Erythroblast (primary cell): ENCODE data around the gene RSAD2.

ENCODE experiments used
- DNase-seq, 2 experiments: peaks; one replicate each; lab custom pipeline; 2025; lab: John Stamatoyannopoulos, UW
- GATA1 ChIP-seq: IDR thresholded peaks from 2 replicates; pipeline ENCODE4 v1.6.1; 2011; ENCODE audit warnings: low read depth, mild to moderate bottlenecking, control low read depth, low read length, moderate library complexity
- POLR2A ChIP-seq: IDR thresholded peaks from 2 replicates; pipeline ENCODE4 v1.6.1; 2011; ENCODE audit warnings: mild to moderate bottlenecking, low read length

The RSAD2 gene

DNA sequence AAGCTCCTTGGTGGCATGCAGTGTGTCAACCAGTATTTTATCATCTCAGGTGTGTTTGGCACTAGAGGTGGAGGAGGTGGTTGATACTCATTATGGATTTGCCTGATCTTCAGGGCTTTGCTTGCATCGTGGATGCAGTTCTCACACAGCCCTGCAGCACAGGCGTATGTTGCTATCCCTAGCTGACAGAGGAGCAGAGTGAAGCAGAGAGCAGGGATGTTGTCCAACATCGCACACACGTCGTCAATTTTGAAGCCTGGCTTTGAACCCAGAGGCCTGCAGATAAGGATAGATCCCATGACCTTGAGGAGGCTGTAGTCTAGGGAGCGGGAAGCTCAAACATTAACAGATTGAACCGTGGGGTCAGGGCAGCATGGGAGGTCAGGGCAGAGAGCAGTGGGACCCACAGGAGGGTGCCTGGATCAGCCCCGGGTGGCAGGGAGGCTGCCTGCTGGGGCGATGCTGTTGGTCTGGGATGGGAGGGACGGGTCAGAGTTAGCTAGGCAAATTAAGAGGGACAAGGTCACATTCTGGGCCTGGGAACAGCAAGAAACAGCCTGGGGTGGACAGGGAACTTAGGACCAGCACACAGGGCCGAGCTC, 43.8 kb downstream of the RSAD2 start:
- DNase-seq: no peak
- no peak for TF ChIP-seq GATA1
- TF ChIP-seq POLR2A: no peak

DNA sequence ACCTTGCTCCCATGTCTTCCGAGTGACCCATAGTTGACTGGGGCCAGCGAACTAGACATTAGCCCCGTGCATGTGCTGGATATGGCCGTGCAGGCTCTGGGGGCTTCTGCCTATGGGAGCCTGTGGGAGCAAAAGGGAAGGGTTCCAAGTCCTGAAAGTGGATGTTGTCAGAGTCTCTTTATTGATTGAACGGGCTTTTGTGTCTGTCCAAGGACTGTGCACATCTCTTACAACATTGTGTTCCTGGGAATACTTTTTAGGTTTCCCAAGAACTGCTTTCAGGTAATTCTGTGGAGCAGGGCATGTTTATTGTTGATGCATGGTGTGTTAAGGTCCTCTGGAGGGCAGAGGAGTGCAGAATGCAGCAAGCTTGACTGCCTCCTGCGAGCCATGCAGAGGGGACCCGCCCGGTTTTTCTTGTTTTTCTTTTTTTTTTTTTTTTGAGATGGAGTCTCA, 44.7 kb downstream of the RSAD2 start:
- no peak for TF ChIP-seq GATA1
- TF ChIP-seq POLR2A: no peak
- DNase-seq: peak in 1 of 2 experiments; percentile 20

DNA sequence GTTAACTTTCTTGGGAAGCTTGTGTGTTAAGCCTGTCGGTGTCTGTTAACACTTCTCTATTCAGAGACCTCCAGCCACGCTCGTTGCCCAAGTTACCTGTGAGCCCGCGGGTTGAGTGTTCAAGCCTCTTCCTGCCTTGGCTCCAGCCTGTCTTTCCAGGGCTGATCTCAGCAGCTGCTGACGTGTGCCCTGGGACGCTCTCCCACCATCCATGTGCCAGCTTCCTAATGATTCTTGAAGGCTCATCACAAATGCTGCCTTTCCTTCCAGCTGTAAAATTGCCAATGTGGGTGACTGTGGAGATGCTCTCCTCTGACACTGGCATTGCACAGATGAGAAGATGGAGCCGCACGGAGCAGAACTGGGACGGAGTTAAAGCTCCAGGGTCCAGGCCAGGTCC, 45.7 kb downstream of the RSAD2 start:
- no peak for DNase-seq
- TF ChIP-seq POLR2A: no peak
- TF ChIP-seq GATA1: no peak

DNA sequence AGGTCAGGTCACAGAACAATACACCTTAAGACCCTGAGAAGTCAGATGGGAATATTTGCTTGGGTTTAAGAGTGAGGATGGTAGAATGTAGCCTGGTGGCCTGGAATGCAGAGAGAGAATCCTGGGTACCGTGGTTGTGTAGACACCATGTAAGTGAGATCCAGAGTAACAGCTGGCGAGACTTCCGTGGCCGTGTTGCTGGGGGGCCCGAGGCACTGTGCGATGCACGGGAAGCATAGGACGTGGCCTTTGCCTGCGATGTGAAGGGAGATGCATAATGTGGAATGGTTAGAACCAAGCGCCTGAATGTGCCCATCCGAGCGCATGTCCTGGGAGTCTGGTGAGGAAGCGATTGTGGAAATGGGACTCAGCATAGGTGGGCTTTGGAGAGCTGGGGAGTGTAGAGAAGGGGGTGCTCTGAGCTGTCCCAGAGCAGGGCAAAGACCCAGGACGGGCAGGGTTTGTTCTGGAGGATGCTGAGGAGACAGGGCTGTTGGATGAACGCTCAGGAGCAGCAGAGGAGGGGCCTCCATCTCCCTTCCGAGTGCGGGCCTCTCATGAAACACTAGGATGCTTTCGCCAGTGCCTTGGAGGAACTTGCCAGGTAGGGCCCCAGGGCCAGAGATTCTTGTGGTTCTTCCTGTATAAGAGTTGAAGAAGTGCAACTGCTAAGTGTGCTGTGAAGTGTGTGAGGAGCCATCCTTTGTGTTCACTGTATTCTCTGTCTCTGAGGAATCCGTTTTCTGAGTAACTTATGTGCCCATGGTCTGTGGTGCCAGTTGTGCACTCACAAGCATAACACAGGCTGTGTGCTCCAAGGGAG, 46.7 kb downstream of the RSAD2 start:
- DNase-seq: no peak

DNA sequence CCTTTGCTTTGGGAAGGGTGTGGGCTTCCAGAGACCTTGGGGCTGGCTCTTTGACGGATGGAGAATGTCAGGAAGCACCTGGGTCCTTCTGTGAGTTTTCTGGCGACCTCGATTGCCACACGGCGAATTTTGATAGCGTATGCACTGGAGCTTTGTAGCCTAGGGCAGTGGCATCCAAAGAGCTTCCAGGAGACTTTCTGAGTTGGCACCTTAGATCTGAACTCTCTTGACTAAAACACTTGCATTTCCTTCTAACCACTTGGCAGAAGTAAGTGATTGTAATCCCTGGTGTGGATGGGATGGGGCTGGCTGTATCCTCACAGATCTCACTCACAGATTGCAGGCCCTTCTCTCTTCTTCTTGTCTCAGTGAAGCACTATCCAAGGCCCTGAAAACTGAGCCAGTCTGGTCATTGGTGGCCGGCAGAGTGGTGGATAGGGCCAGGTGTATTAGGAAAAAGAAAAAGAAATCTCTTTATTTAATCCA, 47.4 kb downstream of the RSAD2 start:
- TF ChIP-seq POLR2A: no peak
- no peak for TF ChIP-seq GATA1
- DNase-seq: no peak

More for the DNA sequence above, 46.7 kb downstream of the RSAD2 start:
- TF ChIP-seq POLR2A: no peak
- TF ChIP-seq GATA1: no peak

DNA sequence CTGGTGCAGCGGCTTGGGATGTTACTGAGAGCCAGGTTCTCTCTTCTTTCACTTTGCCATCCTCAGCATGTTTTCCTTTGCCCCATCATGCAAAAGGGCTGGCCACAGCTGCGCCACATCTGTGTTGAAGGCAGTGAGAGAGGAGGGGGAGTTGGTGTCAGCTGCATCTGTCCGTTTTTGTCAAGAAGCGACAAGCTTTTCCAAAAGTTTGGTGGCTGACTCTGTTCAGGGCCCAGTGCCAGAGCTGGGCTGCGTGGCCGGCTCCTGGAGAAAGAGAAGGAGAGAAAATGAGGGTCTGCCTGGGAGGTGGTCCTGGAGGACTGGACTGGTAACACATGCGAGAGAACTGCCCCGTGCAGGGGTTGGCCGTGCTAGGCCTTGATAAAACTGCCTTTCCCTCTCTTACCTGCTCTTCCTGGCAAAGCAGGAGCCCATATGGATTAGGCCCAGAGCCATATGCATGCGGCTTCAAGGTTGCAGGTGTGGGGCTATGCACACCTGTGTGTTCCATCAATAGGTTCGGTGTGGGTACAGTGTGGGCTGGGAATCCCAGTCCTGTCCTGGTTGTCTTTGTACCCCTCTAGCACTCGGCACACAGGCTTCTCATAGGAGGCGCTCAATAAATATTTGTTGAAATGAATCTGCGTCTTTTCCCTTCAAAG, 48.6 kb downstream of the RSAD2 start:
- no peak for DNase-seq
- TF ChIP-seq POLR2A: no peak
- no peak for TF ChIP-seq GATA1

DNA sequence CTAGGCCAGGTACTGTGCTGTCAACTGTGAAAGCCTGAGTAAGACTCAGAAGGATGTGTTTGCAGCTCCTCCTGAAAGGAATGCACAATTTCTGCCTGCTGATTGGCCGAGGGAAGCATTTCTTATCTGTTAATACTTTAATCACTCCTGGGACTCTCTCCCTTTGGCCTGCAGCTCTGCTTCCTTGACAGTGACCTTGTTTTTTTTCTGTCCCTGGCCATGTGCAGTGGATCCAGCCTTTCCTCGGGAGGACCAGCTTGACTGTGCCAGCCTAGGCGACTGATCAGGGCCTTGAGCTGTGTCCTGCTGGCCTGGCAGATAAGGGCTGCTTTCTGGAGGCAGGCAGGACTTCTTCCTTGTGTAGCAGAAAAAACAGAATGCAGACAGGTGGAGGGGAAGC, 49.6 kb downstream of the RSAD2 start:
- TF ChIP-seq POLR2A: no peak
- TF ChIP-seq GATA1: no peak

DNA sequence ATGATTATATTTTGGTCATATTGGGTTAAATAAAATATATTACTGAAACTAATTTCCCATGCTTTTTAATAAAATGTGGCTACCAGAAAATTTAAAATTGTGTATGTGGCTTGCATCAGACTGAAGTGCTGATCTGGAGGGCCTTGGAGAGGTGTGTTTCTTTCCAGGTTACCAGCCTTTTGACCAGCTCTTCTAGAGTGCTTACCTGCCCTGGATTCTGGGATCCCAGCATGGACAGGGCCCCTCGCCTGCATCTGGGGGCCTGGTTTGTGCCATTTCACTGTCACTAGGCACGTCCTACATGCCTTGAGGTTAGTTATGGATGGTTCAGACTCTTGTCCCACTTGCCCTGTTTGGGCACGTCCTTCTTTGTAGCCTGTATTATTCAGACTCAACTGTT, 50.2 kb downstream of the RSAD2 start:
- no peak for DNase-seq
- no peak for TF ChIP-seq GATA1
- no peak for TF ChIP-seq POLR2A

More for the DNA sequence above, 49.6 kb downstream of the RSAD2 start:
- DNase-seq: peak in 1 of 2 experiments; percentile 40

DNA sequence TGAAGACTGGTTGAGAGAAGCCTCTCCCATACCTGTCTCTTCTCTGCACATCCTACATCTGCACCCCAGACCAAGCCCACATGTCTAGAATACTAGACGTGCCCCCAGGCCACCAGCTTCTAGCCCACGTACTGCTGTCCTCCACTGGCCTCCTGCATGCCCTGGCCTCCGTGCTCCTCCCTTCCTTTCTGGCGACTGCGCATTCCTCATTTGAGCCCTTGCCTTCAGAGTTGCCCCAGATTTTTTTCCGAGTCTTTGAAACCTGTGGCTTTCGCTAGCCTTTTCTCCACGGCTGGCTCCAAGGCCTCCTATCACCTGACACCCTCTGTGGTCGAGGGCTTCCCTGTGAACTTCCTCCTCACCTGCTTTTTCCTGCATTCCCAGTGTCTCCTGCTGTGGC, 50.9 kb downstream of the RSAD2 start:
- no peak for DNase-seq
- TF ChIP-seq POLR2A (no peak), GATA1 (no peak)

DNA sequence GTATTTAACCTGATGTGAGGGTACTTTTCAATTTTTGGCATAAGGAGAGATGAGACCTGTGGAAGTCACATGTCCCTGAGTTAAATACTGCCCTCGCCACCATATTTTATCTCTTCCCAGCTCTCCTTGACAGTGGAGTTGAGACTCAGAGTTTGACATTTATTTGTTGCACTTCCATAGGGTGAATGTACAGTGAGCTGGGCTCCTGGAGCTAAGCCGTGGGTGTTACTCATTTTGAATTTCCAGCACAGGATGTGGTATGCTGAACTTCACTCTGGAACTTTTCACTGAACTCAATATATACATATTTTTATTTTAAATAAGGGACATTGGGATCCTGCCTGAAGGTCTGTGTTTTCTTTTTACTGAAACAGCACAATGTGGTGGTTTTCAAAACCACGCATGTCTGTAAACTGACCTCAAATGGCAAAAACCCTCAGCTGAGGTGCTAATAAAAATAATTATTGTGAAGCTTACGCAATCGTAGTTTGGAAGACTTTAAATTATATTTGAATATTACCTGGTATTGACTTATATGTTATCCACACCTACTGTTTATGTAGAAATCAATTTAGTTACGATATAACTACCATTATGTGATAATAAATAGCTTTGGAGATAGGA, 51.7 kb downstream of the RSAD2 start:
- DNase-seq: no peak
- TF ChIP-seq GATA1: no peak
- TF ChIP-seq POLR2A: no peak

DNA sequence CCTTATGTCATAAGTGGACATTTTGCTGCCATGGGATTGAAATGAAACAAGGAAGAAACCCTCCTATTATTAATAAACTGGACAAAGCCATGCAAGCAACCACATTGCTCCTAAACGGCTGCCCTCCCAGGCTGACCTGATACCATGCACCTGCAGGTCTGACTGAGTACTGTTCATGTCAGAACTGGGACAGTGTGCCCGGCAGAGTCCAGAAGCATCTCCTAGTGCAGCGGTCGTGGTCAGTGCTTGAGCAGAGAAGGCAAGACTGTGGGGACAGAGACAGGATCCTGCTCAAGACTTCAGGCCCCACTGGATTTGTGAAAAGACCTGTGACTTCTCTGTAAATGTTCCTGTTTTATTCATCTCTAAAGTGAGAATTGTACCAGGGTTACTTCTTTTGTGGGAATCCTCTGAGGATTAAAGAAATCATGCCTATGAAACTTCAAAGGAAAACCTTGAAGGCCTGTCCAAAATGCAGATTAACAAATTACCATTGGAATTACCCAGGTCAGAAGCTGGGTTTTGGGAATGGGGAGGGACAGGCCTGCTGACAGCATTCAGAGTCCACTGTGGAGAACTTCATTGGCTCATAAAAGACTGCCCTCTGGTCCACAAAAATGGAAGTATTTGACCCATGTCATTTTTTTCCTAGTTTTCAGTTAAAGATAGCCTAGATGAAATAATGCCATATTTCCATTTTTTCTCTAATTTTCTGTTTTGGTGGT, 53.5 kb downstream of the RSAD2 start:
- DNase-seq: no peak
- TF ChIP-seq GATA1 (no peak), POLR2A (no peak)

DNA sequence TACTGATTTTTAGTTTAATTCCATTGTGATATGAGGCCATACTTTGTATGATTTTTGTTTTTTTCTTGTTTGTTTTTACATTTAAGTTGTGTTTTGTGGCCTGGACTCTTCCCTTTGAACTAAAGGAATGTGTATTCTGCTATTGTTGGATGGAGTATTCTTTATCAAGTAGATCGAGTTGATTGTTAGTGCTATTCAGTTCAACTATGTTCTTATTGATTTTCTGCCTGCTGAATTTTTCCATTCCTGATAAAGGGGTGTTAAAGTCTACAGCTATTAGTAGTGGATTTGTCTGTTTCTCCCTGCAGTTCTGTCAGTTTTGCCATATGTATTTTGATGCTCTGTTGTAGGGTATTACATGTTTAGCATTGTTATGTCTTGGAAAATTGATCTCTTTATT, 54.2 kb downstream of the RSAD2 start:
- TF ChIP-seq GATA1 (no peak), POLR2A (no peak)
- no peak for DNase-seq

DNA sequence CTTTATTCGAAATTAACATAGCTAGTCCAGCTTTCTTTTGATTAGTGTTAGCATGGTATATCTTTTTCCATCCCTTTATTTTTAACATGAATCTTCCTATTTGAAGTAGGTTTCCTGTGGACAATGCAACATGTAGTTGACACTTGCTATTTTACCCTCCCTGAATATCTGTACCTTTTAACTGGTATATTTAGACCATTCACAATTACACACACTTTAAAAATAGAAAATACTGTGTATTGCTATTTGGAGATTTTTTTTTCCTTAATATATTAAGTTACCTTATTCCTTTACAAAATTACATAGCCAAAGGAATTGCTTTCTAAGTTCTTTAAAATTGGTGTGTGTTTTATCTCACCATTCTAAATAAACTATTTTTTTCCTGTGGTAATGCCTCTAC, 54.6 kb downstream of the RSAD2 start:
- no peak for TF ChIP-seq GATA1
- DNase-seq: no peak

DNA sequence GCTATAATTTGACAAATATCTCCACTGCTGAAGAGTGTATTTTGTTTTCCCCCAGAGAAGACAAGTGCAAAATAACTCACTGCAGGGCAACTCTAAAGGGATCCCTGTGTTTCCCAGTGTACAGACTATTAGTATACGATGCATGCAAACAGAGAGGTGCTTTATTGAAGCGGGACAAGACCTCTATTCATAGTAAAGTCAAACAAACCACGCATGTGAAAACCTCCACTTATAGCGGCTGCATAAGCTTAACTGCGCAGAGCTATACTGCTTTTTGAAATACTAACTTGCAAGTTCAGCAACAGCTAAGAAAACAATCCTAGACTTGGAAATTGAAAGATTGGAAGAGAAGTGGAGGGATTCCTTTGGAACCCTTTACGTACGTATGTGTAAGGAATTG, 55.3 kb downstream of the RSAD2 start:
- TF ChIP-seq GATA1: no peak
- no peak for TF ChIP-seq POLR2A
- DNase-seq: no peak
